Stomach (tissue), 4 donors: ENCODE data around the gene TFF2.

ENCODE experiments used
- POLR2A ChIP-seq, 4 donors: fragments of 450-650 bp; IDR thresholded peaks; one replicate each; pipeline ENCODE4 v1.6.1; 2016; ENCODE audit warnings: antibody characterized with exemption in 4 of 4, control low read depth in 2 of 4, mild to moderate bottlenecking in 1 of 4, moderate library complexity in 1 of 4
- POLR2AphosphoS5 ChIP-seq, 3 donors: sonication (generic); formaldehyde crosslinking; IDR thresholded peaks; one replicate each; pipeline ENCODE4 v1.6.1; 2016; ENCODE audit warnings: antibody characterized with exemption in 3 of 3
- TF ChIP-seq, protein P1 (sequence below), 7 experiments: fragments of 450-650 bp in 4 of 7; fragments of 200-600 bp in 3 of 7; sonication (generic) in 3 of 7; IDR thresholded peaks; one replicate each; pipeline ENCODE4 v1.5.1; 2016 to 2019; ENCODE audit warnings: antibody characterized with exemption in 7 of 7, control low read depth in 2 of 7, mild to moderate bottlenecking in 1 of 7

DNA sequence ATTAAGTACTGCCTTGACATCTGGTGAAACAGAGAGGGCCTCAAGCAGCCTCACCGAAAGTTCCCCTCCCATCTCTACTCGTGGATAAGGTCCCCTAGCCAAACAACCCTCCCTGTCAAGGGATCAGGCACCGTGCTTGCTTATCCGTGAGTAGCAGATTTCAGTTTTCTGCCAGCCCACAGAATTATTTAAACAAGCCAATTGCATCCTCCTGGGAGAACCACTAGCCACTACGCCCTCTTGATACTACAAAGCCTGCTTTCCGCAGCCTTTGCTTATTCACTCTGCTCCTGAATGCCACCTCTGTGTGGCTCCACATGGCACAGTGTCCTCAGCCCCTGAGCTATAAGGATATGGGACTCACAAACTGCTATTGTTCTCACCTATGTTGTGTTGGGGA lies 5.9 kb upstream of the TFF2 start:
- TF ChIP-seq, protein P1, sequence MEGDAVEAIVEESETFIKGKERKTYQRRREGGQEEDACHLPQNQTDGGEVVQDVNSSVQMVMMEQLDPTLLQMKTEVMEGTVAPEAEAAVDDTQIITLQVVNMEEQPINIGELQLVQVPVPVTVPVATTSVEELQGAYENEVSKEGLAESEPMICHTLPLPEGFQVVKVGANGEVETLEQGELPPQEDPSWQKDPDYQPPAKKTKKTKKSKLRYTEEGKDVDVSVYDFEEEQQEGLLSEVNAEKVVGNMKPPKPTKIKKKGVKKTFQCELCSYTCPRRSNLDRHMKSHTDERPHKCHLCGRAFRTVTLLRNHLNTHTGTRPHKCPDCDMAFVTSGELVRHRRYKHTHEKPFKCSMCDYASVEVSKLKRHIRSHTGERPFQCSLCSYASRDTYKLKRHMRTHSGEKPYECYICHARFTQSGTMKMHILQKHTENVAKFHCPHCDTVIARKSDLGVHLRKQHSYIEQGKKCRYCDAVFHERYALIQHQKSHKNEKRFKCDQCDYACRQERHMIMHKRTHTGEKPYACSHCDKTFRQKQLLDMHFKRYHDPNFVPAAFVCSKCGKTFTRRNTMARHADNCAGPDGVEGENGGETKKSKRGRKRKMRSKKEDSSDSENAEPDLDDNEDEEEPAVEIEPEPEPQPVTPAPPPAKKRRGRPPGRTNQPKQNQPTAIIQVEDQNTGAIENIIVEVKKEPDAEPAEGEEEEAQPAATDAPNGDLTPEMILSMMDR (IDR thresholded peaks at IDR 0.05): no peak
- TF ChIP-seq POLR2A (IDR thresholded peaks at IDR 0.05): no peak
- TF ChIP-seq POLR2AphosphoS5 (IDR thresholded peaks at IDR 0.05): peak in 1 of 3 donors; percentile 2
